HG02973 (cell line): ENCODE measurements around the gene CTNS.
A peak's percentile ranks its signal among the peaks of the same experiment; 100 is the strongest.

Experiments
- ATAC-seq: cut with Tn5 transposase; IDR thresholded peaks from one replicate; pipeline ENCODE4 v1.9.1; 2021; ENCODE audit warnings: moderate library complexity; ENCODE audit not compliant: unreplicated experiment

Gene CTNS

GRCh38 chr17:3636154-3636907, at the start of gene CTNS, which contains the start of gene SHPK:
Gene CTNS, plus strand, starts transcription at chr17:3636760. Its CDS starts 3,447 bp downstream, at chr17:3640207.
Gene SHPK, minus strand, starts transcription at chr17:3636250. Its CDS starts 31 bp downstream, at chr17:3636219.
- ATAC-seq = peak; percentile 86

- no peak for ATAC-seq
Observed at GRCh38 chr17:3589784-3590183, 46.8 kb upstream of the CTNS start.

GRCh38 chr17:3590231-3590630, 46.3 kb upstream of the CTNS start:
- no peak for ATAC-seq

- no peak for ATAC-seq
Observed at GRCh38 chr17:3590768-3591167, 45.8 kb upstream of the CTNS start.

- ATAC-seq = no peak
Observed at GRCh38 chr17:3592216-3592860, 44.2 kb upstream of the CTNS start.

GRCh38 chr17:3593384-3593783, 43.2 kb upstream of the CTNS start:
- ATAC-seq = no peak

- ATAC-seq = no peak
Observed at GRCh38 chr17:3594051-3594800, 42.3 kb upstream of the CTNS start.

GRCh38 chr17:3594976-3595375, 41.6 kb upstream of the CTNS start:
- ATAC-seq = no peak

- no peak for ATAC-seq
Observed at GRCh38 chr17:3596804-3597464, 39.6 kb upstream of the CTNS start.

- no peak for ATAC-seq
Observed at GRCh38 chr17:3598078-3598477, 38.5 kb upstream of the CTNS start.

GRCh38 chr17:3600529-3601205, 35.9 kb upstream of the CTNS start:
- no peak for ATAC-seq

GRCh38 chr17:3602499-3602898, 34.1 kb upstream of the CTNS start:
- no peak for ATAC-seq

- ATAC-seq = no peak
Observed at GRCh38 chr17:3603119-3603869, 33.3 kb upstream of the CTNS start.

- ATAC-seq = no peak
Observed at GRCh38 chr17:3603870-3604259, 32.7 kb upstream of the CTNS start.

- no peak for ATAC-seq
Observed at GRCh38 chr17:3609689-3610088, 26.9 kb upstream of the CTNS start.

- no peak for ATAC-seq
Observed at GRCh38 chr17:3610523-3610922, 26.0 kb upstream of the CTNS start.

- no peak for ATAC-seq
Observed at GRCh38 chr17:3613124-3613523, 23.4 kb upstream of the CTNS start.

GRCh38 chr17:3615160-3615870, 21.2 kb upstream of the CTNS start:
- no peak for ATAC-seq

- ATAC-seq = no peak
Observed at GRCh38 chr17:3621146-3621720, 15.3 kb upstream of the CTNS start.
